ENCODE results near the gene TSEN15.

Gene TSEN15

GRCh38 chr1:184027826-184028695, 23.5 kb upstream of the TSEN15 start:
- no peak overlapping the region for H2AFZ ChIP-seq (ENCODE audit: low read length)
- no peaks in the 10 kb centered on the region for H4K20me1 ChIP-seq (ENCODE audit: insufficient read depth, low read length)
- no peak overlapping the region for H3K4me2 ChIP-seq (ENCODE audit: low read depth, low read length)
- H3K9me3 ChIP-seq (replicated peaks; ENCODE audit: insufficient read depth, low read length), result no peaks in the 10 kb centered on the region
- TF ChIP-seq EZH2 (optimal IDR thresholded peaks at IDR 0.05; ENCODE audit: low read depth, low read length) (no peak), EZH2phosphoT487 (IDR thresholded peaks at IDR 0.05; ENCODE audit: low read length) (no peak)
- TF ChIP-seq, protein P1, sequence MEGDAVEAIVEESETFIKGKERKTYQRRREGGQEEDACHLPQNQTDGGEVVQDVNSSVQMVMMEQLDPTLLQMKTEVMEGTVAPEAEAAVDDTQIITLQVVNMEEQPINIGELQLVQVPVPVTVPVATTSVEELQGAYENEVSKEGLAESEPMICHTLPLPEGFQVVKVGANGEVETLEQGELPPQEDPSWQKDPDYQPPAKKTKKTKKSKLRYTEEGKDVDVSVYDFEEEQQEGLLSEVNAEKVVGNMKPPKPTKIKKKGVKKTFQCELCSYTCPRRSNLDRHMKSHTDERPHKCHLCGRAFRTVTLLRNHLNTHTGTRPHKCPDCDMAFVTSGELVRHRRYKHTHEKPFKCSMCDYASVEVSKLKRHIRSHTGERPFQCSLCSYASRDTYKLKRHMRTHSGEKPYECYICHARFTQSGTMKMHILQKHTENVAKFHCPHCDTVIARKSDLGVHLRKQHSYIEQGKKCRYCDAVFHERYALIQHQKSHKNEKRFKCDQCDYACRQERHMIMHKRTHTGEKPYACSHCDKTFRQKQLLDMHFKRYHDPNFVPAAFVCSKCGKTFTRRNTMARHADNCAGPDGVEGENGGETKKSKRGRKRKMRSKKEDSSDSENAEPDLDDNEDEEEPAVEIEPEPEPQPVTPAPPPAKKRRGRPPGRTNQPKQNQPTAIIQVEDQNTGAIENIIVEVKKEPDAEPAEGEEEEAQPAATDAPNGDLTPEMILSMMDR (IDR thresholded peaks at IDR 0.05; ENCODE audit: low read length), result no peak
- H3K79me2 ChIP-seq (ENCODE audit: low read length), result no peaks in the 10 kb centered on the region
- H3K36me3 ChIP-seq (replicated peaks; ENCODE audit: insufficient read depth, low read length), result no peaks in the 10 kb centered on the region
- H3K4me1 ChIP-seq (ENCODE audit: low read length), result no peaks in the 10 kb centered on the region
- H3K9ac ChIP-seq (ENCODE audit: low read length), result no peak overlapping the region
- H3K27me3 ChIP-seq (replicated peaks; ENCODE audit: insufficient read depth, low read length), result no peaks in the 10 kb centered on the region
- DNase-seq, result no peak
- H3K27ac ChIP-seq (ENCODE audit: low read length), result no peak overlapping the region
- H3K9me2 ChIP-seq (replicated peaks; ENCODE audit: insufficient read depth, low read length), result no peaks in the 10 kb centered on the region
- H3F3A ChIP-seq (ENCODE audit: insufficient read depth, low read length), result no peaks in the 10 kb centered on the region
- H3K4me3 ChIP-seq (ENCODE audit: low read length), result no peak overlapping the region

DNA sequence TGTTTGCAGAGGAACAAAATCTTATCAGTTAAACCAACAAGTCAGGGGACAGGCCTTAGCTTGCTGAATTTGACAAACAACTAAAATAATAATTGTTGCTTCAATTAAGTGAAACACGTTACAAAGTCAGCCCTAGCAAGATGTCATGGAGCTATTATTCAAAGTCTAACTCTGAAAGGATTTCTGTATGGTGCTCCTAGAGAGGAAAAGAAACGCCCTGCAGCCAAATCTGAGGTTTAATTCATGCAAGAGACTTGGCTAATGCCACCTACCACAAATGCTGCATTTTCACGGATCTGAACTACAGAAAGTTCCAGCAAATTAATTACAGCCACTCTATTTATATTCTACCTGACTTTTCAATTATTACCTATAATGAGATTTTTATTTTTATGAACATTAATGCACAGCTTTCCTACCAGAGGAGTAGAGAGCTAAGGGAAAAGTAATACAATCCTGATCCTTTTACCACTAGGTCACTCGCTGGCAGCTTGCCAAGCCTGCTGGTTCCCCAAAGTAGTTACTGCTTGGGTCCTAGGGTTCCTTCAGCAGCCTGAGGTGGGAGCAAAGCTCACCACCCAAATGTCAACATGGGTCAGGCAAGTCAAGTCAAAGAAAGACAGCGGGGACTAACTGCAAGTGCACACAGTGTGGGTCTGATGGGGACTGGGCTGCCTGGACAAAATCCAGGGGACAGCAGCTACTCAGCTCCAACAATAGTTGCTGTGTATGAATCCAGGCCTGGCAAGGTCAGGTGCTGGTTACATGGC, 22.5 kb upstream of the TSEN15 start:
- Histone ChIP-seq H3K9me3 (replicated peaks; ENCODE audit: insufficient read depth, low read length) (no peaks in the 10 kb centered on the region), H3K27ac (ENCODE audit: low read length) (no peak overlapping the region), H4K20me1 (ENCODE audit: insufficient read depth, low read length) (no peaks in the 10 kb centered on the region), H2AFZ (ENCODE audit: low read length) (no peak overlapping the region), H3K4me2 (ENCODE audit: low read depth, low read length) (no peak overlapping the region), H3F3A (ENCODE audit: insufficient read depth, low read length) (no peaks in the 10 kb centered on the region), H3K9me2 (replicated peaks; ENCODE audit: insufficient read depth, low read length) (no peaks in the 10 kb centered on the region), H3K36me3 (replicated peaks; ENCODE audit: insufficient read depth, low read length) (no peaks in the 10 kb centered on the region), H3K4me1 (ENCODE audit: low read length) (no peaks in the 10 kb centered on the region), H3K27me3 (replicated peaks; ENCODE audit: insufficient read depth, low read length) (no peaks in the 10 kb centered on the region), H3K4me3 (ENCODE audit: low read length) (no peak overlapping the region), H3K9ac (ENCODE audit: low read length) (no peak overlapping the region), H3K79me2 (ENCODE audit: low read length) (no peaks in the 10 kb centered on the region)
- no peak for DNase-seq
- TF ChIP-seq EZH2 (optimal IDR thresholded peaks at IDR 0.05; ENCODE audit: low read depth, low read length) (no peak), EZH2phosphoT487 (IDR thresholded peaks at IDR 0.05; ENCODE audit: low read length) (no peak)
- TF ChIP-seq, protein P1 (IDR thresholded peaks at IDR 0.05; ENCODE audit: low read length), result no peak

DNA sequence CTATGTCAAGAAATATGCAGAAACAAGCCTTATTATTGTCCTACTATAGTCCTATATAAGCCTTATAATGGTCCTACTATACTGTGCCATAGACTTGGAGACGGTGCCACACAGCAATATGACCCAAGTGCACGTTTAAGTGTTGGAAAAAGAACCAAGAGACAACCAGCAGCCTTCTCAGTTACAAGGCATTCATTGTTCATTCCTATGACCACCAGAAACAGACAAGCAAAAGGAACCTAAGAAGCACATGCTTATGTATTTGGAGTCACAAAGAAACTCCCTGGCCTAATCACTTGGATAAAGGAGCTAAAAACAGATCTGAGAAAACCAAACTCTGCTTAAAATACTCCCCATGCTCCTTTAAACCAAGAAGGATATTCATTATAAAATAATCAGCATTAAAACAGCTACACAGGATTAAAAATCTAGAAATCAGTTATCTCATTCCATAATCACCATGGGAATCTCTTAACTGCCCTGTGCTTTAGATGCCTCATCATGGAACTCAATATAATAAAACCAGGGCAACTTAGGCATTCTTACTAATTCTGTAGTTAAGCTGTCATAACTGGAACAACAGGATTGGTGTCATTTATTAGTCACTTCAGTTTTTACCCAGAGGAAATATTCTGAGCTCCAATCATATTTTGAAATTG, 21.0 kb upstream of the TSEN15 start:
- Histone ChIP-seq H3K4me1 (ENCODE audit: low read length) (no peaks in the 10 kb centered on the region), H3K9me2 (replicated peaks; ENCODE audit: insufficient read depth, low read length) (no peaks in the 10 kb centered on the region), H3K4me3 (ENCODE audit: low read length) (no peak overlapping the region), H2AFZ (ENCODE audit: low read length) (no peak overlapping the region), H3K79me2 (ENCODE audit: low read length) (no peaks in the 10 kb centered on the region), H3F3A (ENCODE audit: insufficient read depth, low read length) (no peaks in the 10 kb centered on the region), H3K4me2 (ENCODE audit: low read depth, low read length) (no peak overlapping the region), H3K36me3 (replicated peaks; ENCODE audit: insufficient read depth, low read length) (no peaks in the 10 kb centered on the region), H3K9ac (ENCODE audit: low read length) (no peak overlapping the region), H4K20me1 (ENCODE audit: insufficient read depth, low read length) (no peaks in the 10 kb centered on the region), H3K27me3 (replicated peaks; ENCODE audit: insufficient read depth, low read length) (no peaks in the 10 kb centered on the region), H3K9me3 (replicated peaks; ENCODE audit: insufficient read depth, low read length) (no peaks in the 10 kb centered on the region), H3K27ac (ENCODE audit: low read length) (no peak overlapping the region)
- no peak for DNase-seq
- TF ChIP-seq, protein P1 (IDR thresholded peaks at IDR 0.05; ENCODE audit: low read length), result no peak
- TF ChIP-seq EZH2 (optimal IDR thresholded peaks at IDR 0.05; ENCODE audit: low read depth, low read length) (no peak), EZH2phosphoT487 (IDR thresholded peaks at IDR 0.05; ENCODE audit: low read length) (no peak)

Data from MM.1S (cell line).